Naive thymus-derived CD4-positive, alpha-beta T cell (primary cell): ENCODE data around the gene ATP6V0C. TPM values are rescaled to one million over a fixed set of nuclear protein-coding genes. Genes with fewer than 3 reads are reported as not detected.
"Not testable (repeated sequence)": the region's sequence is repeated elsewhere in the genome, so short reads cannot be mapped to it uniquely, and the experiment has no call there.

Experiments used
- ATAC-seq: fragments of 150-1000 bp; cut with Tn5 transposase; 2 replicates; pipeline ENCODE4 v1.10.0; 2021; ENCODE audit warnings: mild to moderate bottlenecking, moderate library complexity
- CTCF ChIA-PET: fragments of 350-600 bp; sonication (Branson Sonifier 250); formaldehyde crosslinking; loops from one replicate; lab custom pipeline; 2021; ENCODE audit warnings: antibody characterized with exemption; lab: Charles Lee
- POLR2A ChIA-PET: fragments of 350-600 bp; sonication (Branson Sonifier 250); formaldehyde crosslinking; loops from one replicate; lab custom pipeline; 2021; ENCODE audit warnings: antibody characterized with exemption, inconsistent platforms; lab: Charles Lee
- DNase-seq, 9 donors: peaks; one replicate each; pipeline versions ENCODE4 v3.0.0 to v3.0.0-alpha.2; 2020 to 2022; ENCODE audit warnings: mixed read lengths in 1 of 9
- H3K27ac ChIP-seq: one replicate; pipeline ENCODE4 v1.7.0; 2013; ENCODE audit warnings: mild to moderate bottlenecking, low read depth, low read length, moderate library complexity
- H3K27me3 ChIP-seq, 2 donors: one replicate each; pipeline ENCODE4 v1.7.0; 2013; ENCODE audit warnings: low read length in 2 of 2, mild to moderate bottlenecking in 2 of 2, moderate library complexity in 2 of 2; ENCODE audit not compliant: control insufficient read depth in 2 of 2, insufficient read depth in 2 of 2
- H3K36me3 ChIP-seq, 3 experiments: 1 replicate in 2 of 3; 2 replicates in 1 of 3; pipeline ENCODE4 v1.7.0; 2013; ENCODE audit warnings: low read length in 3 of 3, mild to moderate bottlenecking in 3 of 3, moderate library complexity in 1 of 3; ENCODE audit not compliant: insufficient read depth in 3 of 3, control insufficient read depth in 2 of 3
- H3K4me1 ChIP-seq, 2 donors: one replicate each; pipeline ENCODE4 v1.7.0; 2013; ENCODE audit warnings: low read length in 2 of 2, mild to moderate bottlenecking in 2 of 2, moderate library complexity in 1 of 2; ENCODE audit not compliant: control insufficient read depth in 2 of 2, insufficient read depth in 2 of 2
- H3K4me3 ChIP-seq: 2 replicates; pipeline ENCODE4 v1.7.0; 2013; ENCODE audit warnings: mild to moderate bottlenecking, low read length
- H3K9me3 ChIP-seq, 3 experiments: 1 replicate in 2 of 3; 2 replicates in 1 of 3; pipeline ENCODE4 v1.7.0; 2013; ENCODE audit warnings: low read length in 3 of 3; ENCODE audit not compliant: control insufficient read depth in 2 of 3
- H3K27ac Mint-ChIP-seq, 9 donors: one replicate each; pipeline ENCODE4 v1.8.0; 2020 to 2022; ENCODE audit warnings: mixed read lengths in 9 of 9, mild to moderate bottlenecking in 8 of 9, moderate library complexity in 5 of 9, inconsistent platforms in 2 of 9
- H3K27me3 Mint-ChIP-seq, 5 donors: one replicate each; pipeline ENCODE4 v1.8.0; 2021 to 2022; ENCODE audit warnings: mixed read lengths in 5 of 5, mild to moderate bottlenecking in 1 of 5
- H3K36me3 Mint-ChIP-seq, 5 donors: one replicate each; pipeline ENCODE4 v1.8.0; 2020 to 2022; ENCODE audit warnings: mixed read lengths in 5 of 5, mild to moderate bottlenecking in 3 of 5, inconsistent platforms in 1 of 5
- H3K4me1 Mint-ChIP-seq, 7 donors: one replicate each; pipeline ENCODE4 v1.8.0; 2020 to 2022; ENCODE audit warnings: mixed read lengths in 7 of 7, mild to moderate bottlenecking in 3 of 7, inconsistent platforms in 1 of 7
- H3K4me3 Mint-ChIP-seq, 10 donors: one replicate each; pipeline ENCODE4 v1.8.0; 2020 to 2022; ENCODE audit warnings: mild to moderate bottlenecking in 10 of 10, mixed read lengths in 10 of 10, moderate library complexity in 6 of 10, inconsistent platforms in 2 of 10
- H3K9me3 Mint-ChIP-seq, 11 donors: one replicate each; pipeline ENCODE4 v1.8.0; 2020 to 2022; ENCODE audit warnings: mixed read lengths in 11 of 11, mild to moderate bottlenecking in 4 of 11, inconsistent platforms in 1 of 11, moderate library complexity in 1 of 11
- intact Hi-C, 2 donors: fragments of 100-400 bp; cut with micrococcal nuclease; formaldehyde crosslinking; loops; one replicate each; pipeline ENCODE4 v1.15.1; 2023
- polyA plus RNA-seq, 2 donors: library from polyadenylated mRNA; unstranded; fragments of 300-500 nt; fragmentation: Illumina TruSeq; gene quantifications; one replicate each; pipeline ENCODE4 v1.2.3, GENCODE V29; 2021
- total RNA-seq, 6 experiments: library from RNA in 5 of 6; stranded (reverse) in 5 of 6; gene quantifications; 1 replicate in 5 of 6; 2 replicates in 1 of 6; pipeline ENCODE4 v1.2.3 and lab custom pipeline; 2021 to 2026

ATP6V0C gene
- total and polyA plus RNA-seq, 7 experiments from 2014 or later = 76.5 to 303 (median 108) TPM

DNA sequence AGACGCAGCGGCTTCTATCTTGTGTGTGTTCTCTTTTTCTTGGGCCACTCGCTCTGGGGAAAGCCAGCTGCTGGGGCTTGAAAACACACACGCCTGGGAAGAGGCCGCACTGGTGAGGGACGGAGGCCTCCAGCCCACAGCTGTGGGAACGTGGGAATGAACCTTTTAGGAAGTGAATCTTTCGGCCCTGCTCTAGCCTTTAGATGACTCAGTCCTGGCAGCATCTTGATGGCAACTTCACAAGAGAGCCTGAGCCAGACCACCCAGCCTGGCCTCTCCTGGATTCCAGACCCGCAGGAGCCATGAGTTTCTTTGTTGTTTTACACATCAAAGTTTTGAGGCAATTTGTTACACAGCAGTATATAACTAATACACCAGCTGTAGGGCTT is 21.9 kb downstream of the ATP6V0C start:
- ChIA-PET POLR2A (interaction anchor here (1.1 to 6.0 kb wide), 3 partner anchors 9 to 21 kb away, joined by 4 to 83 read pairs (median 33); partner anchors contain the start of genes AMDHD2 and ATP6V0C), CTCF (no interaction called here)
- no peaks in the 10 kb centered on the region for H3K36me3 ChIP-seq
- Mint-ChIP-seq H3K27ac (no peak overlapping the region), H3K4me3 (peak overlapping the region in 8 of 10 donors; percentile 27 to 88 (median 49)), H3K36me3 (no peaks in the 10 kb centered on the region), H3K4me1 (peaks cover 13 to 52% (median 43%) of the 10 kb centered on the region in 7 donors), H3K27me3 (no peaks in the 10 kb centered on the region), H3K9me3 (peaks cover 0 to 4% (median 0%) of the 10 kb centered on the region in 11 donors)
- intact Hi-C loops = loop anchor here in 1 of 2 donors (5.0 to 10.0 kb wide), 4 partner anchors 137 to 749 kb away; partner anchors contain the start of genes HCFC1R1, THOC6, TNFRSF12A and ZNF263
- no peaks in the 10 kb centered on the region for H3K27me3 ChIP-seq
- no peak overlapping the region for H3K4me3 ChIP-seq
- peak in 1 of 9 donors; percentile 6 for DNase-seq
- no peak for ATAC-seq
- H3K9me3 ChIP-seq = no peaks in the 10 kb centered on the region
- no peak overlapping the region for H3K27ac ChIP-seq
- peaks cover 5 to 21% of the 10 kb centered on the region in 2 donors for H3K4me1 ChIP-seq

- peaks cover 0 to 6% (median 0%) of the 10 kb centered on the region in 5 donors for H3K36me3 Mint-ChIP-seq
- H3K27ac Mint-ChIP-seq = peak within 1 kb of the TSS; percentile 62 to 95 (median 89)
- peak within 1 kb of the TSS; percentile 57 for H3K4me3 ChIP-seq
- peak; percentile 92 for ATAC-seq
- no peaks in the 10 kb centered on the region for H3K27me3 Mint-ChIP-seq
- no peaks in the 10 kb centered on the region for H3K9me3 ChIP-seq
- no peaks in the 10 kb centered on the region for H3K36me3 ChIP-seq
- H3K4me1 Mint-ChIP-seq = peaks cover 26 to 53% (median 43%) of the 10 kb centered on the region in 7 donors
- H3K4me1 ChIP-seq = peaks cover 0 to 14% of the 10 kb centered on the region in 2 donors
- peak within 1 kb of the TSS; percentile 65 for H3K27ac ChIP-seq
- H3K27me3 ChIP-seq = no peaks in the 10 kb centered on the region
- POLR2A ChIA-PET = interaction anchor here (0.6 to 5.0 kb wide), 6 partner anchors 17 to 383 kb away, joined by 3 to 33 read pairs (median 3); partner anchors contain the start of genes AMDHD2, ATP6V0C and TRAF7
- CTCF ChIA-PET = interaction anchor here (1.6 kb wide), 1 partner anchor 37 kb away, joined by 3 read pairs; no protein-coding TSS in a partner anchor
- H3K9me3 Mint-ChIP-seq = peaks cover 0 to 4% (median 0%) of the 10 kb centered on the region in 11 donors
- intact Hi-C loops = loop anchor here (1.0 to 10.0 kb wide), 7 partner anchors 17 to 747 kb away; partner anchors contain the start of genes AMDHD2 (in 1 of the 2), ATP6V0C (in 1 of the 2), HCFC1R1 (in 1 of the 2) and THOC6 (in 1 of the 2)
- DNase-seq = peak; percentile 87 to 97 (median 94)
- peak within 1 kb of the TSS; percentile 84 to 94 (median 88) for H3K4me3 Mint-ChIP-seq
These were observed 24.0 kb downstream of the ATP6V0C start, which contains the start of gene PDPK1 for GRCh38 chr16:2537451-2538379. Gene PDPK1 (plus strand): TSS chr16:2538021. CDS start chr16:2538113, 92 bp downstream.

- Mint-ChIP-seq H3K4me1 (peaks cover 26 to 48% (median 40%) of the 10 kb centered on the region in 7 donors), H3K27ac (peak overlapping the region in 6 of 9 donors; percentile 21 to 84 (median 69)), H3K4me3 (peak overlapping the region; percentile 74 to 94 (median 86))
- POLR2A ChIA-PET = interaction anchor here (3.6 to 5.0 kb wide), 2 partner anchors 19 to 25 kb away, joined by 33 read pairs; partner anchors contain the start of genes AMDHD2 and ATP6V0C
- intact Hi-C loops = loop anchor here in 1 of 2 donors (5.0 to 10.0 kb wide), 4 partner anchors 133 to 745 kb away; partner anchors contain the start of genes HCFC1R1, THOC6, TNFRSF12A and ZNF263
- H3K27ac ChIP-seq, H3K36me3 Mint-ChIP-seq, CTCF ChIA-PET, H3K9me3 ChIP-seq, H3K9me3 Mint-ChIP-seq, H3K4me3 ChIP-seq, H3K27me3 ChIP-seq, H3K27me3 Mint-ChIP-seq, H3K36me3 ChIP-seq, ATAC-seq: not testable (repeated sequence)
- peaks cover 0 to 14% of the 10 kb centered on the region in 2 donors for H3K4me1 ChIP-seq
- peak in 1 of 9 donors; percentile 8 for DNase-seq
These were observed 25.6 kb downstream of the ATP6V0C start for GRCh38 chr16:2539192-2539844.

- CTCF ChIA-PET, H3K27me3 Mint-ChIP-seq, H3K9me3 Mint-ChIP-seq, ATAC-seq, H3K27me3 ChIP-seq, H3K36me3 ChIP-seq, POLR2A ChIA-PET, H3K4me3 ChIP-seq, H3K27ac ChIP-seq, H3K36me3 Mint-ChIP-seq, H3K9me3 ChIP-seq: not testable (repeated sequence)
- intact Hi-C loops = loop anchor here in 1 of 2 donors (5.0 to 10.0 kb wide), 4 partner anchors 132 to 745 kb away; partner anchors contain the start of genes HCFC1R1, THOC6, TNFRSF12A and ZNF263
- Mint-ChIP-seq H3K27ac (peak overlapping the region in 4 of 9 donors; percentile 2 to 75 (median 28)), H3K4me3 (peak overlapping the region; percentile 17 to 94 (median 85)), H3K4me1 (peaks cover 26 to 52% (median 39%) of the 10 kb centered on the region in 7 donors)
- peaks cover 0 to 14% of the 10 kb centered on the region in 2 donors for H3K4me1 ChIP-seq
- DNase-seq = peak in 1 of 9 donors; percentile 28
These were observed 26.2 kb downstream of the ATP6V0C start for GRCh38 chr16:2539845-2540458.

GRCh38 chr16:2540912-2541311 is 27.2 kb downstream of the ATP6V0C start:
- peak overlapping the region in 7 of 9 donors; percentile 17 to 69 (median 51) for H3K27ac Mint-ChIP-seq
- peaks cover 32 to 60% (median 39%) of the 10 kb centered on the region in 7 donors for H3K4me1 Mint-ChIP-seq
- H3K36me3 ChIP-seq, ATAC-seq, H3K27ac ChIP-seq, H3K27me3 ChIP-seq, intact Hi-C loops, H3K4me3 ChIP-seq, POLR2A ChIA-PET, H3K9me3 ChIP-seq, CTCF ChIA-PET, H3K36me3 Mint-ChIP-seq, H3K9me3 Mint-ChIP-seq, H3K27me3 Mint-ChIP-seq: not testable (repeated sequence)
- H3K4me3 Mint-ChIP-seq = peak overlapping the region in 9 of 10 donors; percentile 1 to 86 (median 50)
- H3K4me1 ChIP-seq = peaks cover 0 to 14% of the 10 kb centered on the region in 2 donors
- peak in 1 of 9 donors; percentile 5 for DNase-seq
